HG02678 (cell line): ENCODE results near the gene KCTD4.
"Not testable (repeated sequence)": the region's sequence is repeated elsewhere in the genome, so short reads cannot be mapped to it uniquely, and the experiment has no call there.

Experiments used
- ATAC-seq: cut with Tn5 transposase; IDR thresholded peaks from one replicate; pipeline ENCODE4 v1.9.1; 2021; ENCODE audit warnings: mild to moderate bottlenecking, moderate library complexity; ENCODE audit not compliant: unreplicated experiment

The KCTD4 gene

DNA sequence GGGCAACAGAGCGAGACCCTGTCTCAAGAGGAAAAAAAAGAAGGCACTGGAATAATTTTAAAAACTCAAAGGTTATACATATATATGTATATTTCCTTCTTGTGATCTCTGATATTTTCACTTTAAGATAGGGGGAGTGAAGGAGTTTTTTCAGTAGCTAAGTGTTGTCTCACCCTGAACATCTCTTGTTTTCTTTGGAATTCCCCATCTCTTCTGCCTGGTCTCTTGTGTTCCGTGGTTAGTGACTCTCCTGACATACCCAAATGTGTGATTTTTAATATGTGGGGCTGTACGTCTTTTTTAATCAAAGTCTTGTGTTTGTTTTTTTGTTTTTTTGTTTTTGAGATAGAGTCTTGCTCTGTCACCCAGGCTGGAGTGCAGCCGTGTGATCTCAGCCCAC is 15.3 kb upstream of the KCTD4 start:
- no peak for ATAC-seq

DNA sequence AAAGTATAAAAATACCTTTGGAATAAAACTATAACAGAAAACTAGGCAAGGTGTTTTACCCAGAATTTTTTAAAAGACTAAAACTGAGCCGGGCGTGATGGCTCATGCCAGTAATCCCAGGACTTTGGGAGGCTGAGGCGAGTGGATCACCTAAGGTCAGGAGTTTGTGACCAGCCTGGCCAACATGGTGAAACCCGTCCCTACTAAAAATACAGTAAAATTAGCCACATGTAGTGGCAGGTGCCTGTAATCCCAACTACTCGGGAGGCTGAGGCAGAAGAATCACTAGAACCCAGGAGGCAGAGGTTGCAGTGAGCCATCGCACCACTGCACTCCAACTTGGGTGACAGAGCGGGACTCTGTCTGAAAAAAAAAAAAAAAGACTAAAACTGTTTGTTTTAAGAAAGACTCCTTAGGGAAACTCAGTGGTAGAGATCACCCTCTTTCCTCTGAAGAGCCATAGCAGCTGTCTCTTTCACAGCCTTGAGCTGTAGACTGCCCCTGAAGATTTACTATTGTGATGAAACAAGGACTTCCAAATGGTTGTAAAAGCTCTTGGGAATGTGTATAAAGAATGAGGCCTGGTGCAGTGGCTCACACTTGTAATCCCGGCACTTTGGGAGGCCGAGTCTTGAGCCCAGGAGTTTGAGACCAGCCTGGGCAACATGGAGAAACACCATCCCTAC is 14.7 kb upstream of the KCTD4 start:
- ATAC-seq = no peak

DNA sequence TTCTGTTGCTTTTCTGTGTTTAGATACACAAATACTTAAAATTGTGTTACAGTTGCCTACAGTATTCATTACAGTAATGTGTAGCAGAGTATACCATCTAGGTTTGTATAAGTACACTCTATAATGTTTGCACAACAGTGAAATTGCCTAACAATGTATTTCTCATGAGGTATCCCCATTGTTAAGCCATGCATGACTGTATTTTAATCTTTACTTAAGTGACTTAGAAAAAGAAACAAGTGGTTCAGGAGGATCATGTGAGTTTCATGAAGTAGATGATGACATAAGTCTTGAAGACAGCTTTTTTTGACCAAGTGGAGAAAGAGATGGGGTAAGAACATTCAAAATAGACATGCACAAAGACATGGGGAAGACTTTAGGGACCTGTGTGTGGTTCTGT is 8.4 kb upstream of the KCTD4 start:
- no peak for ATAC-seq

DNA sequence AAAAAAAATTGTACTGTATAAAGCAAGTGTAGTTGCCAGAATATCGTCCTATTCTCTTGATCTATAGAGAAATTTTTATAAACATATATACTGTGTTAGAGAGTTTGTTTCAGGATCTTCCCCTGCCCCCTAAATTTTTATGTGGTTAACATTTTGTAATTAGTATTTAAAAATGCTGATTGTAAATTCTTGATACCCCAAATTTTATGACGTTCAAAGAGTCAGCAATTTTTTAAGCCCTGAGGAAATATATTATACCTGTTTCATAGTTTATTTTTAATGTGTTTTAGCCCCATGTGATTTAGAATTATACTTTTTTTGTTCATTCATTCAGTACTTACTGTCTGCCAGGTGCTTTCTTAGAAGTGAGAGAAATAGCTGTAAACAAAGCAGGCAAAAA is 7.3 kb upstream of the KCTD4 start:
- no peak for ATAC-seq

DNA sequence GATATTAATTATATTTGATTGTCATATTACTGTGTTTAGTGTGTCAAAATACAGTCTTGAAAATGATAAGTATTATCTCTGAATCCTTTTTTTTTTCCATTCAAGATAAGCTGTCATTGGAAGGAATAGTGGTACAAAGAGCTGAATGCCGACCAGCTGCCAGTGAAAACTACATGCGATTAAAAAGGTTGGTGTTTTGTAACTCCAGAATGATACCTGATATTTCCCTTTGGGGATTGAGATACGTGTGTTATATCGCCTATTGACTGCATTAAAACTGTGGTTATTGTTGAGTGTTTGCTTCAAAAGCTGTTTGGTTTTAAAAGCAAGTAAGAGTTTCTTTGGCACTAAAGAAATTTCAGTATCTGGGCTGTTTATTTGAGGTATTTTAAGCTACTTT is 6.5 kb upstream of the KCTD4 start:
- ATAC-seq = no peak

DNA sequence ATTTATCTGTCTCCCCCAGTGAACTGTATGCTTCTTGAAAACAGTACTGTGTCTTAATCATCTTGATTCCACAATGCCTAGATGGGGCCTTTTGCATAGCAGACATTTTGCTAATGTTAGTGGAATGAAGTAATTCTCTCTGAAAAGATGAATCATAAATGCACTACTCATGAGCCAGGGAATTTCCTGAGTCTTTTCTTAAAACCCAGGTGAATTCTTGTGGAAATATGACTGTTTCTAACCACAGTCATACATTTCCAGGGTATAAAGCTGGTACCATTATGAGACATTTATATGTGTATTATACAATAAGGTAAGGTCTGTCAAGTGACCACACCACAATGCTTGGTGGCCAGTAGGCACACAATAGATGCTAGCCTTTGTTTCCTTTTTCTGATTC is 5.5 kb upstream of the KCTD4 start:
- ATAC-seq = no peak

DNA sequence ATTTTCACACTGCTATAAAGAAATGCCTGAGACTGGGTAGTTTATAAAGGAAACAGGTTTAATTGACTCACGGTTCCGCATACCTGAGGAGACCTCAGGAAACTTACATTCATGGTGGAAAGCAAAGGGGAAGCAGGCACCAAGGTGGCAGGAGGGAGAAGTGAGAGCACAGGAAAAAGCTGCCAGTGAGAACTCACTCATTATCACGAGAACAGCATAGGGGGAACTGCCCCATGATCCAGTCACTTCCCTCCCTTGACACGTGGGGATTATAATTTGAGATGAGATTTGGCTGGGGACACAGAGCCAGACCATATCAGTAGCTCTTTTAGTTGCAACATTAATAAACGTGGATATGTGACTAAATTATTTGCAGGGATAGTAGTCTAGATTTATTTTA is 4.3 kb upstream of the KCTD4 start:
- ATAC-seq = no peak

DNA sequence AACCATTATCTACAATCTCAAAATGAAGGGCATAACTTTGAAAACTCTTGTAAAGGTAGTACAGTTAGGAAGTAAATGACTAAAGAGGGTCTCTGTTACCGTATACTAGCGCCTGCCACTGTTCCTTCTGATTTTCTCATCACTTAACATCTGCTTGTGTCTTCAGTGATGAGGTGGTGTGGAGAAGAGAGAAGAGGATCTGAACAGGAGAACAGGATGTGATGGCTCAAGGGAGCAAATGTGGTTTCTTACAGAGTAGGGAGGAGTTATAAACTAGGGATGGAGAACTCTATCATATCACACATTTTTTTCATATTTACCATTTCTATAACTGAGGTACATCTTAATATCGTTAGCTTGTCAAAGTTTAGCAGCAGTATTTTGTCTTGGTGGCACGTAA is 1.1 kb downstream of the KCTD4 start:
- ATAC-seq = no peak

DNA sequence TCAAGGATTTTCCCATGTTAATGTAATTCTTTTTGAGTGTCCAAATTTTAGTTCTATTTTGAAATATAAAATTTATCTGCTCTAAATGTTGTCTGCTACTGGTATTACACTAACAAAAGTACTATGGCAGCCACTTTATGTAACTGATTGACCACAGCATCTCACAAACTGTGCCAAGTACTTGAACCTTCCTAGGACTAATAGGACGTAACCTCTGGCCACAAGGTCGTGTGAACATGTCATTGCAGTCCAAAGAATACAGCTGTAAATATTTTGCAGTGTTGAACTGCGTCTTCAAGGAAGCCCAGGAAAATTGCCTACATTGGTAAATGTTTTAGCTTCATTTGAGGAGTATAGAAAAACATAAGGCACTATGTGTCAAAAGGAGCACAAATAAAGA is 1.9 kb downstream of the KCTD4 start:
- ATAC-seq = no peak

DNA sequence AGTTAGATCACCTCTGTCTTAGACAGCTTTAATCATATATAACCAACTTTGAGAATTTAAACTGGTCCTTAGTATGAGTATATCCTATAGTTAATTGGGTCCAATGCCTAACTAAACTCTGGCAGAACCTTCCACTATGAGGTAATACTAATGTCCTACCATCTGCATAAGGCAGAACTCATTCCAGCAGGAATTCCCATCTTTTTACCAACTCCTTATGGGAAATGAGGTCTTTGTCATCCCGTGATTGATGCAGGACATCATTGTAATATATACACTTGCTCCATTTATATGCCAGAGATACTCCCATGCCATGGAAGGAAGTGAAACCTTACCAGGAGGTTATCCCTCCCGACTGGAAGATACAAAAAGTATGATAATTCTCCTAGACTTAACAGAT is 2.8 kb downstream of the KCTD4 start:
- no peak for ATAC-seq

DNA sequence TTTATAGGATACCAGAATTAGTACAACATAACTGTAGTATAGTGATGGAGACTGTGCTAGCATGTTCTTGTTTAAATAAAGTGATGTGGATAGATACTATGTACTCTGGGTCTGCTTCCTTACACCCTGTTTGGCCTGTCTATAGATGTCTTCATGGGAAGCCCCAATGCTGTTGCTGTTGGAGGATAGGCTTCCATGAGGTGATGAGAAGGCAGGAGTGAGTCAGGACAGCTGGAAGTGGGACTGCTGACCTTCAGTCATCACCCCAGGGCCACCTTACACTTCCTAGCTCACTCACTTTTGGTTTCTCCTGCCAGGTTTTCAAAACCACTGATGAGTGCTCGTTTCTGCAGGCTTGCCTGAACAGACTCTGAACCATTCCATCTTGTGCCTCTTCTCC is 4.2 kb downstream of the KCTD4 start:
- no peak for ATAC-seq

DNA sequence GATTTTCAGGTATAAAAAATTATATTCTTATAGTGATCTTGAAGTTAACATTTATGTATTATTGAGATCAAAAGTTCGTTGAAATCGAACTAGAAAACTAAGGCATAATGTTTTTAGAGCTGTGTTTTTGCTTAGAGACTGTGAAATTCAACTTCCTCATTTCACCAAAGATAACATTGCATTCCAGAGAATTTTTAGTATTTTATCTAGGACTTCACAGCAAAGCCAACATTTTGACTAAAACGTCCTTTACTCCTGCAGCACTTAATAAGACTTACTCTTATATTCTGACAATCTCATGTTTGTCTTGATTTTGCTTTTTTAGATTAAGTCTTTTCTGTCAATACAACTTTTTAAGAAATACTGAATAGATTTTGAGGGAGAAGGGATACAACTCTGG is 4.7 kb downstream of the KCTD4 start:
- no peak for ATAC-seq

DNA sequence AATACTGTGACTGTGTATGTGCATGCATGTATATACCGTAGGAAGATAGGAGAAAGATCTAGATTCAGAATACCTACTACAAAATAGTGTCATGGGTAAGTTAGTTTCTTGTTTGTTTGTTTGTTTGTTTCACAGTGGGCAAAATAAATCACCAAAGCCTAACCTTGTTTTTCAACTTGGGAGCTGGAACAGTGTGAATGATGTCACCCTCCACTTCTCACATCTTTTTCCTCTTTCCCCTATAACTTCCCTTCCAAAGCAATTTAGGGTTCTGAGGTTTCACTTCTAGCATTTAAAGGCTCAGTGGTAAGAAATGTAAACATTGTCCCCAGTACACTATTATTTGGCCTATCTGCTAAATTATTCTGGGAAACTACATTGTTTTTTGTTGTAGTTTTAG is 5.4 kb downstream of the KCTD4 start:
- no peak for ATAC-seq

DNA sequence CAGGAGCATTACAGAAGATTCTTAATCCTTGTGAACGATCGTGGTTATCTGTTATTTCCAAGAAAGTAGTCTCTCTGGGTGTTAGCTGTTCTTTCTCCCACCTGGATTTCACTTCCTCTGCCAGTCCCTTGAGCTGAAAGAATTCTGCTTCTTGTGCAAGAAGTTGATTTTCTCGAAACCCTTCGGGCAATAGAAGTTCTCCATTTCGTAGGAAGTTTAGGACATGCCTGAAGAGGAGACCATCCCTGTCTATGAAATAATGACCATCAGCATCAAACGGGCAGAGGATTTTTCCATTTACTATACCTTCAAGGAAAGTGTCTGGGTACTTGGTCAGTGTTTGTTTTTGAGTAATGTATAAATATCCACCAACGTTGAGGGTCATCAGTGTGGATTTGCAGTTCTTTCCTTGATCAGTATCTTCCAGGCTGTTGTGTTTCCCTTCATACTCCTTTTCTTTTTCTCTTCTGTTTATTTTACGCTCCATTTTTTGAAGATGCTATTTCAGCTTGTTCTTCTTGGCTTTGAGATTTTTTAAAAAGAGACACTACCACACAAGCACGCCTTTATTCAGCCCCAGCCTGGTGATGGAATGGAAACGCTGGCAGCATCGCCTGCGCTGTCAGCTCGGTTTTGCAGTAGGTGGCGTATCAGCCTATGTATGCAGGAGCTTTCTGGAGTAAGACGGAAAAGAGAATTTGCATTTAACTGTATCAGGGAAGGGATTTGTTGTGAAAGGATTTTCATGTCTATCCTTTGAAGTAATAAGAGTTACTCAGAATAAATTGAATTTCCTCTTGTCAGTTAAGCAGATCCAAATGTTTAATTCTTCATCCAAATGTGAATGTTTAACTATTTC is 6.5 kb downstream of the KCTD4 start:
- no peak for ATAC-seq

DNA sequence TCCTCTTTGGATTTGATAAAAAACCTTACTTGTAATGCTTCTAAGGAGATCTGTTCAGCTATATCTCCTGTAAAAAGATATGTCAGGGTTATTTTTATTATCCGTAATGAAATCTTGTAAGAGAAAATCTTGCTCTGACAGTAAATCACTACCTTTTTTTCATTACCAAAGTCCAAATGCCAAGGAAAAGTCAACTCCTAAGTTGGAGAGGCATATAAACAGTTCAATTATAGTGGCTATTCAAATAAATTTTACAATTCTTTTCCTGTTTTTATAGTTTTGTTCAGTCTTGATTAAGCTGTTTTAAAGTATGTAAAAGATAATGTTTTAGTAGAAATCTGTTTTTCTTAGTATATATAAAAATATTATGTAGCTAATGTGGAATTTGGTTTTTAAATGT is 9.0 kb downstream of the KCTD4 start:
- ATAC-seq = no peak

DNA sequence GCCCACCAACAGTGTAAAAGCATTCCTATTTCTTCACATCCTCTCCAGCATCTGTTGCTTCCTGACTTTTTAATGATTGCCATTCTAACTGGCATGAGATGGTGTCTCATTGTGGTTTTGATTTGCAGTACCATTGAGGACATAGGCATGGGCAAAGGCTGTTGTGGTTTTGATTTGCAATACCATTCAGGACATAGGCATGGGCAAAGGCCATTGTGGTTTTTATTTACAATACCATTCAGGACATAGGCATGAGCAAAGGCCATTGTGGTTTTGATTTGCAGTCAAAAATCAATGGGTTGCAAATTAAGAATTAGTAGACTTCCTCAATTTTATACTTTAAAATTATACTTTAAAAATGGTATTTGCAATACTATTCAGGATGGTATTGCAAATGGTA is 11.3 kb downstream of the KCTD4 start:
- ATAC-seq = not testable (repeated sequence)

DNA sequence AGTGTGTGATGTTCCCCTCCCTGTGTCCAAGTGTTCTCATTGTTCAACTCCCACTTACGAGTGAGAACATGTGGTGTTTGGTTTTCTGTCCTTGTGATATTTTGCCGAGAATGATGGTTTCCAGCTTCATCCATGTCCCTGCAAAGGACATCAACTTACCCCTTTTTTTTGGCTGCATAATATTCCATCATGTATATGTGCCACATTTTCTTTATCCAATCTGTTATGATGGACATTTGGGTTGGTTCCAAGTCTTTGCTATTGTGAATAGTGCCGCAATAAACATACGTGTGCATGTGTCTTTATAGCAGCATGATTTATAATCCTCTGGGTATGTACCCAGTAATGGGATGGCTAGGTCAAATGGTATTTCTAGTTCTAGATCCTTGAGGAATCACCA is 11.8 kb downstream of the KCTD4 start:
- ATAC-seq = not testable (repeated sequence)

DNA sequence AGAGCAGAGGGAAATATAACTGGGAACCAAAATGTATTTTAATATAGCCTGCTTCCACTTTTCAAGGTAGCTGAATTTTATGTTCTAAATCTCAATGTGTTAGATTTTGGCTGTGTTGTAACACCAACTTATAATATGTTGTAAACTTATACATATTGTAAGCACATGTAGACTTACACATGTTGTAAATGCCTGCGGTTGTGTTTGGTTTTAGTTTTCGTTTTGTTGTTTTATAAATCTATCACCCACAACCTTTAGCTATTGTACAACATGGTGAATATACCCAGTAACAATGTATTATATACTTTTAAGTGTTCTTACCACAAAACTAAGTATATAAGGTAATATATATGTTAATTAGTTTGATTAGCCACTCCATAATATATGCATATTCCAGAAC is 15.6 kb downstream of the KCTD4 start:
- ATAC-seq = no peak

DNA sequence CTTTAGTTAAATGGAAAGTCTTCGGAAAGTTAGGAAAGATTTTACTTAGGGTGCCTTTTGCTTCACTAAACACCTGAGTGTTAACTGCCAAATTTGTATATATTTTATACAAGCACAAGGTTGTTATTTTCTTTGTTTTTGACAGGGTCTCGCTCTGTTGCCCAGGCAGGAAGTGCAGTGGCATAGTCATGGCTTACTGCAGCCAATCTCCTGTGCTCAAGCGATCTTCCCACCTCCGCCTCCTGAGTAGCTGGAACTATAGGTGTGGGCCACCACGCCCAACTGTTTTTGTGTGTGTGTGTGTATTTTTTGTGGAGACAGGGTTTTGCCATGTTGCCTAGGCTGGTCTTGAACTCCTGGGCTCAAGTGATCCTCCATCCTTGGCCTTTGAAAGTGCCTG is 16.2 kb downstream of the KCTD4 start:
- no peak for ATAC-seq

DNA sequence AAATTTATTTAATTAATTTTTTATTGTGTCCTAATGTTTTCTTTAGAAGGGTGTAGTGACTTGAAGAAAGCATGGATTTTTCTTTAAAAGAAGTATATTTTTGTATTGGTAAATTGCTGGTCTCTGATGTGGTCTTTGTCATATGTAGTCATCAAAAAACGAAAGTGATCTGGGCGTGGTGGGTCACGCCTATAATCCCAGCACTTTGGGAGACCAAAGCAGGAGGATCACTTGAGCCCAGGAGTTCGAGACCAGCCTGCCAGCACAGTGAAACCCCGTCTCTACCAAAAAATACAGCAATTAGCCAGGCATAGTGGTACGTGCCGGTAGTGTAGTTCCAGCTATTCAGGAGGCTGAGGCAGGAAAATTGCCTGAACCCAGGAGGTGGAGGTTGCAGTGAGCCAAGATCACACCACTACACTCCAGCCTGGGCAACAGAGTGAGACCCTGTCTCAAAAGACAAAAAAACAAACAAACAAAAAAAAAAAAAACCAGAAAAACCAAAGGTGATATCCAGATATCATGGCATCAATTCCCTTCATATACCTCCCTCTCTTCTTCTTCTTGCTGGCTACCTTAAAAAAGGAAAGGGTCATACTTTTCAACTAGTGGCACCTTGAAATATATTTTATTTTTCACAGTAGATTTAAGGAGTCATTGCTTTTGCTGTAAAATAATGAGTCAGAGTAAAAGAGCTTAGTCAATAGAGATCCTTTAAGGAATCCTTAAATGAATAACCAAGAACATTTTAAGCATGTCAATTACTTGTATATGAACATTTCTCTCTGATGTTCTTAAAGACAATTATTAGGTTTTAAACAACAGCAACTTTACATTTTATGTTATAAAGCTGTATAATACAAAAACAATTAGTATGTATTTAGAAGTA is 19.9 kb downstream of the KCTD4 start:
- no peak for ATAC-seq

DNA sequence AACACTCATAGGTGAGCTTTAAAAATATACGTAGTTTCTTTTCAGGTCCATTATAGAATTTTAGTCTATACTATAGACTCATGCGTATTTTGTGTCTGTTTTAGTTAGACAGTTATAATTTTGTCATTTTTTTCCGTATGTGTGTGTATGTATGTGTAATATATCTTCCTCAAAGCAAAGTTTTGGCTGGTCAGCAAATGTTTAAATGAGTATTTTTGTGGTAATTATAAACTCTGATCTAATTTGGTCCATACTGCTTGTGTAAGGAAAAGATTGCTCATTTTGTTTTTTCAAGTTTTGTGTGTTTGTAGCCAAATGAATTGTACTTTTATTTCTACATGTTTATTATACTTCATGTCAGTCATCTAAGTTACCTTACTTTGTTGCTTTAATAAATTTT is 20.5 kb downstream of the KCTD4 start:
- no peak for ATAC-seq

DNA sequence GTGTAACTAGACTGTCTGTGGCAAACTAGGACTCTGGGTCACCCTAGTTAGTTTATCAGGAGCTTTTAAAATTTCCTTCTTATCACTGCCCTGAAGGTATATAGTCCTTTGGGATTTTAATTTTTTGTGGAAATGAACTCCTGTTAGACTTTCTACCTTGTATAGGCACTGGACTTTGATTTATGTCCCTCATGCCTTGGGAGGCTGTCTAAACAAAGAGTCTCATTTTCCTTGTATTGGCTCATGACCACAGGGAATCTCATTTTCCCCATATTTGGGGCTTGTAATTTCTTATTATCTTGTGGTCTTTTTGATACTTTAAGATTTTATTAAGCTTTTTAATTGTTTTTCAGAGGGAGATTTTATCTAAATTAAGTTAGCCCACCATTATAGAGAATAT is 21.4 kb downstream of the KCTD4 start:
- no peak for ATAC-seq
